Thoracic aorta (tissue), 2 donors: ENCODE results near the gene LIG3. TPM values are rescaled to one million over a fixed set of nuclear protein-coding genes. Genes with fewer than 3 reads are reported as not detected.
"Not testable (repeated sequence)": the region's sequence is repeated elsewhere in the genome, so short reads cannot be mapped to it uniquely, and the experiment has no call there.

Experiments
- ATAC-seq: fragments of 150-250 bp; one replicate; pipeline ENCODE4 v1.8.0; 2017; ENCODE audit warnings: low read depth; ENCODE audit not compliant: insufficient number of reproducible peaks, low FRiP score
- DNase-seq: peaks from one replicate; pipeline ENCODE4 v3.0.0-alpha.2; 2020; ENCODE audit warnings: low spot score
- H3K27ac ChIP-seq, 2 donors: fragments of 200-600 bp; sonication (generic); 1 replicate in 1 of 2; 2 replicates in 1 of 2; pipeline ENCODE4 v1.5.1; 2016; ENCODE audit warnings: mild to moderate bottlenecking in 2 of 2, moderate library complexity in 2 of 2
- H3K27me3 ChIP-seq: fragments of 200-600 bp; sonication (generic); replicated peaks from 2 replicates; pipeline ENCODE4 v1.6.0; 2016; ENCODE audit warnings: mild to moderate bottlenecking; ENCODE audit not compliant: insufficient read depth
- H3K36me3 ChIP-seq: fragments of 200-600 bp; sonication (generic); one replicate; pipeline ENCODE4 v1.5.1; 2016
- H3K4me1 ChIP-seq, 2 donors: fragments of 200-600 bp; sonication (generic); 1 replicate in 1 of 2; 2 replicates in 1 of 2; pipeline versions ENCODE4 v1.5.1 to v1.6.0; 2016; ENCODE audit warnings: low read depth in 2 of 2, mild to moderate bottlenecking in 1 of 2; ENCODE audit not compliant: control insufficient read depth in 1 of 2
- H3K4me3 ChIP-seq: fragments of 200-600 bp; sonication (generic); 2 replicates; pipeline ENCODE4 v1.5.1; 2016; ENCODE audit warnings: mild to moderate bottlenecking
- H3K9me3 ChIP-seq: fragments of 200-600 bp; sonication (generic); 2 replicates; pipeline ENCODE4 v1.5.1; 2016
- total RNA-seq, 2 donors: library from RNA; depleted of rRNA; stranded (reverse); fragments of >200 nt; gene quantifications; one replicate each; pipeline versions ENCODE4 v1.1.0 to v1.2.3, GENCODE V29; 2016
- TF ChIP-seq, protein P1 (sequence below): fragments of 200-600 bp; sonication (generic); IDR thresholded peaks from one replicate; pipeline ENCODE4 v1.5.1; 2019; ENCODE audit warnings: antibody characterized with exemption

Gene LIG3
- total RNA-seq, 2 donors from 2014 or later: 42.8 to 52.0 TPM

GRCh38 chr17:35025541-35025940 is 45.2 kb downstream of the LIG3 start:
- Histone ChIP-seq H3K4me3 (no peak overlapping the region), H3K36me3 (no peaks in the 10 kb centered on the region), H3K27ac (no peak overlapping the region), H3K9me3 (no peaks in the 10 kb centered on the region), H3K27me3 (no peaks in the 10 kb centered on the region), H3K4me1 (peaks cover 17 to 21% of the 10 kb centered on the region in 2 donors)
- DNase-seq: no peak
- ATAC-seq: no peak
- TF ChIP-seq, protein P1, sequence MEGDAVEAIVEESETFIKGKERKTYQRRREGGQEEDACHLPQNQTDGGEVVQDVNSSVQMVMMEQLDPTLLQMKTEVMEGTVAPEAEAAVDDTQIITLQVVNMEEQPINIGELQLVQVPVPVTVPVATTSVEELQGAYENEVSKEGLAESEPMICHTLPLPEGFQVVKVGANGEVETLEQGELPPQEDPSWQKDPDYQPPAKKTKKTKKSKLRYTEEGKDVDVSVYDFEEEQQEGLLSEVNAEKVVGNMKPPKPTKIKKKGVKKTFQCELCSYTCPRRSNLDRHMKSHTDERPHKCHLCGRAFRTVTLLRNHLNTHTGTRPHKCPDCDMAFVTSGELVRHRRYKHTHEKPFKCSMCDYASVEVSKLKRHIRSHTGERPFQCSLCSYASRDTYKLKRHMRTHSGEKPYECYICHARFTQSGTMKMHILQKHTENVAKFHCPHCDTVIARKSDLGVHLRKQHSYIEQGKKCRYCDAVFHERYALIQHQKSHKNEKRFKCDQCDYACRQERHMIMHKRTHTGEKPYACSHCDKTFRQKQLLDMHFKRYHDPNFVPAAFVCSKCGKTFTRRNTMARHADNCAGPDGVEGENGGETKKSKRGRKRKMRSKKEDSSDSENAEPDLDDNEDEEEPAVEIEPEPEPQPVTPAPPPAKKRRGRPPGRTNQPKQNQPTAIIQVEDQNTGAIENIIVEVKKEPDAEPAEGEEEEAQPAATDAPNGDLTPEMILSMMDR: no peak

DNA sequence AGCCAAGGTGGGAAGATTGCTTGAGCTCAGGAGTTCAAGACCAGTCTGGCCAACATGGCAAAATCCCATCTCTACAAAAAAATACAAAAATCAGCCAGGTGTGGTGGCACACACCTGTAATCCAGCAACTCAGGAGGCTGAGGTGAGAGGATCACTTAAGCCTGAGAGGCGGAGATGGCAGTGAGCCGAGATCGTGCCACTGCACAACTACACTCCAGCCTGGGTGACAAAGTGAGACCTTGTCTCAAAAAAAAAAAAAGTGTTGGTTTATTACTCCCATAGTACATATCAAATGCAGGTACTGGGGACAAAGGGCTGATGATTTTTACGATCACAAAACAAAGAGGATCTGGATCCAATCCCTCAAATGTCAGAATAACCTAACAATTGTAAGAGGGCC is 47.8 kb downstream of the LIG3 start:
- not testable (repeated sequence) for H3K9me3 ChIP-seq, H3K4me1 ChIP-seq, H3K27me3 ChIP-seq, H3K4me3 ChIP-seq, H3K36me3 ChIP-seq, H3K27ac ChIP-seq, DNase-seq, ATAC-seq

- Histone ChIP-seq H3K27ac (no peak overlapping the region), H3K4me3 (no peak overlapping the region), H3K4me1 (no peaks in the 10 kb centered on the region), H3K9me3 (no peaks in the 10 kb centered on the region), H3K36me3 (no peaks in the 10 kb centered on the region), H3K27me3 (no peaks in the 10 kb centered on the region)
- TF ChIP-seq, protein P1: no peak
- DNase-seq: no peak
- ATAC-seq: no peak
Measured at GRCh38 chr17:35028531-35029262, 48.4 kb downstream of the LIG3 start.

DNA sequence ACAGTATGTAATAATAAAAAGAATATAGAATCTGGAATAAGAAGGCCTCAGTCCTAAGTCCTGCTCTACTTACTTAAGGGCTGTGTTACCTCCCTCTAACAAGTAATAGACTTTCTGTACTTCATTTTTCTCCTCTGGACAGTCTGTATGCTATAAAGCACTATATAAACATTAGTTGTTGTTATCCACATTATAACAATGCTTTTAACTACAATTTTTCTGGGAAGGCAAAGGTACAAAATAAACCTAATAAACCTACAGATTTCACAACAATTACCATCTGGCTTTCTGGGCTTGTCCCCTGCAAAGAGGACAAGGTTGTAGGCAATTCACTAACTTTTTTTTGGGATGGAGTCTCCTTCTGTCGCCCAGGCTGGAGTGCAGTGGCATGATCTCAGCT is 50.5 kb downstream of the LIG3 start:
- no peak overlapping the region for H3K27ac ChIP-seq

DNA sequence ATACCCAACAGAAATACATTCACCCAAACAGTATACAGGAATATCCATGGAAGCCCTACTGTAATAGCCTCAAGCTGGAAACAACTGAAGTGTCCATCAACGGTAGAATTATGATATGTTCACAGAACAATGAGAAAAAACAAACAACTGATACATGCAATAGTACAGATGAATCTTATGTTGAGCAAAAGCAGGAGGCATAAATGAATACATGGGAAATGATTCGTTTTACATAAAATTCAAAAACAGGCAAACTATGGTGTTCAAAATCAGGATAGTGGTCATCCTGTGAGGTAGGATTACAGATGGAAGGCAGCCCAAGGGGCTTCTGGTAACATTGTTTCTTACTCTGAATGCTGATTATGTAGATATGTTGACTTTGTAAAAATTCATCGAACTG is 58.1 kb downstream of the LIG3 start:
- Histone ChIP-seq H3K27me3 (no peaks in the 10 kb centered on the region), H3K27ac (no peak overlapping the region), H3K36me3 (no peaks in the 10 kb centered on the region), H3K9me3 (no peaks in the 10 kb centered on the region), H3K4me3 (no peak overlapping the region), H3K4me1 (no peaks in the 10 kb centered on the region)
- ATAC-seq (no peak), DNase-seq (no peak)
- TF ChIP-seq, protein P1: no peak

More for the DNA sequence above, 50.5 kb downstream of the LIG3 start:
- TF ChIP-seq, protein P1: no peak
- Histone ChIP-seq H3K27me3 (no peaks in the 10 kb centered on the region), H3K4me1 (no peaks in the 10 kb centered on the region), H3K36me3 (no peaks in the 10 kb centered on the region), H3K4me3 (no peak overlapping the region), H3K9me3 (no peaks in the 10 kb centered on the region)
- no peak for DNase-seq
- no peak for ATAC-seq

GRCh38 chr17:35041390-35041789 is 61.1 kb downstream of the LIG3 start:
- no peak overlapping the region for H3K4me3 ChIP-seq

More at GRCh38 chr17:35041390-35041789, 61.1 kb downstream of the LIG3 start:
- no peaks in the 10 kb centered on the region for H3K4me1 ChIP-seq
- DNase-seq: no peak
- H3K27me3 ChIP-seq: no peaks in the 10 kb centered on the region
- TF ChIP-seq, protein P1: no peak
- no peak overlapping the region for H3K27ac ChIP-seq
- no peaks in the 10 kb centered on the region for H3K9me3 ChIP-seq
- ATAC-seq: no peak
- no peaks in the 10 kb centered on the region for H3K36me3 ChIP-seq
